K562 (cell line): Measurements from ENCODE around the gene NUP214. TPM values are rescaled to one million over a fixed set of nuclear protein-coding genes. Genes with fewer than 3 reads are reported as not detected.

Experiments used
- ATAC-seq: fragments of 200-7000 bp; cut with Tn5 transposase; 3 replicates; pipeline ENCODE4 v1.9.1; 2020; ENCODE audit warnings: moderate library complexity
- BruUV-seq: library from RNA; stranded (reverse); fragments of 400-500 nt; replicated peaks from 2 replicates; lab custom pipeline; 2021; lab: Mats Ljungman, UMichigan
- CTCF ChIA-PET: fragments of 300-600 bp; formaldehyde crosslinking; extraction: SDS; loops from one replicate; lab custom pipeline; 2021; ENCODE audit warnings: low intra/inter-chr PET ratio; lab: Yijun Ruan, JAX
- POLR2A ChIA-PET: fragments of 300-600, 350-650 bp; sonication (Branson Sonifier 250); formaldehyde crosslinking; extraction: SDS; loops from one replicate; lab custom pipeline; 2021; ENCODE audit warnings: antibody characterized with exemption, inconsistent platforms; lab: Yijun Ruan, JAX
- DNase-seq, 4 experiments: peaks; one replicate each; pipeline versions ENCODE4 v3.0.0 to v3.0.0-alpha.2; 2011 to 2018; ENCODE audit warnings: low spot score in 3 of 4, mixed read lengths in 3 of 4; ENCODE audit errors: extremely low read depth in 1 of 4
- FAIRE-seq: peaks from 2 replicates; lab custom pipeline; 2011; peaks lifted over from hg19 to GRCh38; lab: Jason Lieb, UNC
- H2AFZ ChIP-seq: 2 replicates; pipeline ENCODE4 v1.6.0; 2011; ENCODE audit warnings: low read depth, low read length, control low read depth, inconsistent platforms
- H3K27ac ChIP-seq: fragments of 200-600 bp; 3 replicates; pipeline ENCODE4 v1.8.0; 2011; ENCODE audit warnings: low read depth, mild to moderate bottlenecking, control low read depth, inconsistent platforms, low read length, moderate library complexity, mixed read lengths; ENCODE audit errors: extremely low read depth
- H3K27me3 ChIP-seq, 2 experiments: fragments of 300-600 bp in 1 of 2; 2 replicates in 1 of 2; 3 replicates in 1 of 2; pipeline versions ENCODE4 v1.6.0 to v1.8.0; 2011; ENCODE audit warnings: inconsistent platforms in 2 of 2, low read length in 2 of 2, mild to moderate bottlenecking in 1 of 2, mixed read lengths in 1 of 2, moderate library complexity in 1 of 2; ENCODE audit not compliant: control insufficient read depth in 2 of 2, insufficient read depth in 2 of 2
- H3K36me3 ChIP-seq: fragments of 300-600 bp; 3 replicates; pipeline ENCODE4 v1.8.0; 2011; ENCODE audit warnings: mild to moderate bottlenecking, low read length, inconsistent platforms; ENCODE audit not compliant: control insufficient read depth, insufficient read depth
- H3K4me1 ChIP-seq, 2 experiments: fragments of 200-600 bp in 1 of 2; replicated peaks in 1 of 2; 2 replicates in 1 of 2; 3 replicates in 1 of 2; pipeline versions ENCODE4 v1.5.1 to v1.8.0; 2011; ENCODE audit warnings: inconsistent platforms in 2 of 2, low read length in 2 of 2, mild to moderate bottlenecking in 1 of 2, mixed read lengths in 1 of 2, moderate library complexity in 1 of 2; ENCODE audit not compliant: control insufficient read depth in 2 of 2, insufficient read depth in 2 of 2
- H3K4me2 ChIP-seq: 2 replicates; pipeline ENCODE4 v1.6.1; 2011; ENCODE audit warnings: low read length, control low read depth, inconsistent platforms, mixed read lengths; ENCODE audit not compliant: insufficient read depth
- H3K4me3 ChIP-seq: fragments of 200-600 bp; sonication (generic), shearing (Covaris generic); 2 replicates; pipeline ENCODE4 v1.5.1; 2016; ENCODE audit warnings: control low read depth, inconsistent platforms
- H3K79me2 ChIP-seq: fragments of 200-600 bp; 3 replicates; pipeline ENCODE4 v1.8.0; 2011; ENCODE audit warnings: low read length, inconsistent platforms; ENCODE audit not compliant: control insufficient read depth, insufficient read depth
- H3K9ac ChIP-seq, 2 experiments: 2 replicates each; pipeline versions ENCODE4 v1.6.0 to v1.6.1; 2011; ENCODE audit warnings: low read depth in 2 of 2, low read length in 2 of 2, control low read depth in 1 of 2, inconsistent platforms in 1 of 2, mild to moderate bottlenecking in 1 of 2, mixed read lengths in 1 of 2; ENCODE audit not compliant: insufficient read depth in 1 of 2
- H3K9me1 ChIP-seq: one replicate; pipeline ENCODE4 v1.6.0; 2011; ENCODE audit warnings: inconsistent platforms, mild to moderate bottlenecking, low read length, moderate library complexity; ENCODE audit not compliant: control insufficient read depth, insufficient read depth
- H3K9me3 ChIP-seq: replicated peaks from 2 replicates; pipeline ENCODE4 v1.5.1; 2011; ENCODE audit warnings: low read depth, low read length, inconsistent platforms; ENCODE audit not compliant: control insufficient read depth, insufficient read depth
- H4K20me1 ChIP-seq: replicated peaks from 2 replicates; pipeline ENCODE4 v1.6.1; 2011; ENCODE audit warnings: low read length, inconsistent platforms, mixed read lengths; ENCODE audit not compliant: control insufficient read depth, insufficient read depth
- ADNP ChIP-seq: fragments of 200-800 bp; sonication (Bioruptor generic); IDR thresholded peaks from 2 replicates; pipeline ENCODE4 v1.6.1; 2016; ENCODE audit warnings: missing genetic modification characterization, missing compliant biosample characterization
- HDAC2 ChIP-seq: fragments of 450-650 bp; IDR thresholded peaks from 2 replicates; pipeline ENCODE4 v1.6.1; 2016; ENCODE audit warnings: mild to moderate bottlenecking
- KDM1A ChIP-seq, 2 experiments: fragments of 450-650 bp; IDR thresholded peaks; 2 replicates each; pipeline ENCODE4 v1.6.1; 2016; ENCODE audit warnings: mild to moderate bottlenecking in 2 of 2
- MED1 ChIP-seq: sonication (generic); formaldehyde crosslinking; IDR thresholded peaks from 2 replicates; pipeline ENCODE4 v1.8.1; 2023; ENCODE audit warnings: missing genetic modification reagents, borderline replicate concordance
- MIER1 ChIP-seq: fragments of 450-650 bp; IDR thresholded peaks from 2 replicates; pipeline ENCODE4 v1.6.1; 2016; ENCODE audit warnings: antibody characterized with exemption, mild to moderate bottlenecking, low read depth
- NCOA6 ChIP-seq: fragments of 450-650 bp; IDR thresholded peaks from 2 replicates; pipeline ENCODE4 v1.6.1; 2017; ENCODE audit warnings: mild to moderate bottlenecking
- NFXL1 ChIP-seq: fragments of 450-650 bp; formaldehyde crosslinking; IDR thresholded peaks from 2 replicates; pipeline ENCODE4 v1.4.0; 2021; ENCODE audit warnings: mild to moderate bottlenecking
- NR3C1 ChIP-seq: sonication (generic); formaldehyde crosslinking; IDR thresholded peaks from 2 replicates; pipeline ENCODE4 v1.8.1; 2022; ENCODE audit warnings: missing genetic modification reagents
- PPARD ChIP-seq: fragments of 250-450 bp; sonication (Bioruptor Pico); IDR thresholded peaks from 2 replicates; pipeline ENCODE4 v1.8.0; 2022; ENCODE audit warnings: inconsistent platforms, mild to moderate bottlenecking, moderate library complexity
- SMARCA4 ChIP-seq: fragments of 450-650 bp; IDR thresholded peaks from 2 replicates; pipeline ENCODE4 v1.6.1; 2016
- SPI1 ChIP-seq: IDR thresholded peaks from 2 replicates; pipeline ENCODE4 v1.6.1; 2011; ENCODE audit warnings: low read depth, low read length, control low read depth, borderline replicate concordance
- TRIM24 ChIP-seq, 2 experiments: fragments of 450-650 bp; IDR thresholded peaks; 2 replicates each; pipeline ENCODE4 v1.6.1; 2016
- U2AF1 ChIP-seq: fragments of 200-400 bp; formaldehyde crosslinking; optimal IDR thresholded peaks from 2 replicates; pipeline ENCODE3; 2017; ENCODE audit warnings: mild to moderate bottlenecking, low read depth, low read length, moderate library complexity
- ZNF589 ChIP-seq: fragments of 200-800 bp; sonication (Bioruptor generic); IDR thresholded peaks from 2 replicates; pipeline ENCODE4 v1.6.1; 2016; ENCODE audit warnings: low read depth, missing genetic modification characterization, missing compliant biosample characterization
- WGBS: fragments of 100-300 bp; shearing (Covaris generic); methylation state at CpG from one replicate; pipeline ENCODE4 v1.1.6; 2016; ENCODE audit warnings: low coverage, mixed read lengths; ENCODE audit not compliant: insufficient coverage; ENCODE audit errors: missing lambda C conversion rate; 5-methylcytosine and 5-hydroxymethylcytosine counted together
- in situ Hi-C: fragments of 300-500 bp; cut with MboI; formaldehyde crosslinking; loops from 4 replicates; pipeline ENCODE4 v1.15.0; 2018; ENCODE audit warnings: inconsistent platforms, mixed read lengths
- intact Hi-C: fragments of 100-400 bp; cut with micrococcal nuclease; formaldehyde crosslinking; loops from 2 replicates; pipeline ENCODE4 v1.14.2; 2022
- polyA plus RNA-seq, 8 experiments: library from polyadenylated mRNA; depleted of rRNA in 4 of 8; stranded (reverse) in 5 of 8; unstranded in 3 of 8; fragments of >200 nt; fragmentation: Nextera tagmentation in 2 of 8; fragmentation: Illumina TruSeq in 1 of 8; extraction: Ambion mirVana in 2 of 8; extraction: Trizol in 1 of 8; gene quantifications; 2 replicates each; pipeline versions ENCODE4 v1.2.1 to v1.2.3, GENCODE V29; 2011 to 2014; ENCODE audit warnings: inconsistent platforms in 1 of 8, missing spikeins in 1 of 8
- total RNA-seq, 7 experiments: library from RNA; depleted of rRNA in 6 of 7; stranded (reverse); fragments of >200 nt in 6 of 7; fragmentation: Illumina TruSeq in 2 of 7; extraction: Trizol in 2 of 7; gene quantifications; 2 replicates each; pipeline versions ENCODE4 v1.2.1 to v1.2.3, GENCODE V29; 2011 to 2021; ENCODE audit warnings: low replicate concordance in 1 of 7
- TF ChIP-seq, protein P1 (sequence below): fragments of 200-800 bp; sonication (Bioruptor generic); IDR thresholded peaks from 2 replicates; pipeline ENCODE4 v1.6.1; 2016; ENCODE audit warnings: missing genetic modification characterization, missing compliant biosample characterization
- TF ChIP-seq, protein P2 (sequence below): fragments of 250-450 bp; sonication (Bioruptor Pico); IDR thresholded peaks from 2 replicates; pipeline ENCODE4 v1.5.0; 2022; ENCODE audit warnings: mild to moderate bottlenecking

NUP214 gene
- total and polyA plus RNA-seq, 9 of the 15 experiments (the other 6 are each of a cell fraction or from before 2014, with no cell fraction given), result 56.9 to 332 (median 97.1) TPM

DNA sequence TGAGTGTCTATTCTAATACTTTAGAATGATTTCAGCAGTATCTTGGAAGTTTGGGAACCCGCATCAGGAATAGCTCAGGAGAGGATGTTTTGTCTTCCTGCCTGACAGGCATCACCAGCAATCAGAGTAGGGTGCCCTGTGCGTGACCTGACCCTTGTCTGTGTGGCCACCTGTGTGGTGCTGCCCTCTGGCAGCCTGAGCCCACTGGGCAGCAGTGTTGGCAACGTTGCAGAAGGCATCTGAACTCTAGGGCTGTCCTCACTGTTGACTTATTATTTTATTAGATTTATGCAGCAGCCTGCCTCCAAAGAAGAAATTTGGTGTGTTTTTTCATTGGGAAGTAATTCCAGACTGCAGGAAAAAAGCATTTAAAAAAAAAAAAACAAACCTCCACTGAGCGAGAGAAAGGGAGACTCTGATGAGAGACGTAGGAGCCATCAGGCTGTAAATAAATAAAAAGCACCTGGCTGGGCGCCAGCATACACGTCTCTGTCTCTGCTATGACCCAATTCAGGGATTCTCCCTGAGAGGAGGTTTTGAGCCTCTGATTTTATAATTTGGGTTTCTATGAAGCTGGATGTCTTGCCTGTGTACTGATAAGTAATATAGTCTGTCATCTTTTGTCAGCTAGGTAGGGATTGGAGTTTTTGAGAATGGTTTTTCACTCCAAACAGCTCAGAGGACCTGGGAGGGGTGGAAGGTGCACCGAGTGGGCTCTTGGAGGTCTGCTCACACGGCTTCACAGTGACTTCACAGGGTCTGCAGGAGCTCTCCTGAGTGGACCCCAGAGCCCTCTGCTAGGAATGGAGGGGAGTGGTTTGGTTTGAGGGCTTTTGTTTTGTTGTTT, 101.9 kb downstream of the NUP214 start:
- no peaks in the 10 kb centered on the region for H3K79me2 ChIP-seq
- FAIRE-seq (no peak), DNase-seq (no peak), ATAC-seq (no peak)
- H3K27ac ChIP-seq, result no peak overlapping the region
- intact Hi-C loops, result no loop called here
- POLR2A ChIA-PET, result interaction anchor here (1.0 to 11.4 kb wide), 5 partner anchors 9 to 30 kb away, joined by 3 to 156 read pairs (median 5); no protein-coding TSS in a partner anchor
- no peak overlapping the region for H3K4me3 ChIP-seq
- peaks cover 0 to 3% of the 10 kb centered on the region in 2 experiments; a peak in 2 of 5 replicates for H3K4me1 ChIP-seq
- H3K36me3 ChIP-seq, result peaks cover 90% of the 10 kb centered on the region
- CTCF ChIA-PET, result no interaction called here
- no peaks in the 10 kb centered on the region for H3K9me3 ChIP-seq
- no peak overlapping the region for H3K4me2 ChIP-seq
- H3K9ac ChIP-seq, result peak overlapping the region in 1 of 2 experiments; percentile 65; a peak in 2 of 4 replicates
- no peaks in the 10 kb centered on the region for H4K20me1 ChIP-seq
- BruUV-seq, result no TSS peak
- no peaks in the 10 kb centered on the region for H3K9me1 ChIP-seq
- 86% methylated on average over 9 of the region's 9 CpGs for WGBS
- in situ Hi-C loops, result no loop called here
- H2AFZ ChIP-seq, result no peak overlapping the region
- no peaks in the 10 kb centered on the region for H3K27me3 ChIP-seq
- TF ChIP-seq SMARCA4, result no peak
- TF ChIP-seq ADNP, result no peak
- TF ChIP-seq SPI1, result no peak
- no peak for TF ChIP-seq KDM1A (IDR thresholded peaks at IDR 0.05)
- TF ChIP-seq NR3C1 (CRISPR knock-in tag), result no peak
- TF ChIP-seq NCOA6, result no peak
- no peak for TF ChIP-seq TRIM24 (IDR thresholded peaks at IDR 0.05)
- no peak for TF ChIP-seq NFXL1 (CRISPR knock-in tag)
- no peak for TF ChIP-seq MIER1
- TF ChIP-seq HDAC2, result no peak
- no peak for TF ChIP-seq ZNF589 (CRISPR knock-in tag)
- no peak for TF ChIP-seq PPARD (CRISPR knock-in tag)
- TF ChIP-seq MED1 (CRISPR knock-in tag), result no peak
- TF ChIP-seq, protein P1, sequence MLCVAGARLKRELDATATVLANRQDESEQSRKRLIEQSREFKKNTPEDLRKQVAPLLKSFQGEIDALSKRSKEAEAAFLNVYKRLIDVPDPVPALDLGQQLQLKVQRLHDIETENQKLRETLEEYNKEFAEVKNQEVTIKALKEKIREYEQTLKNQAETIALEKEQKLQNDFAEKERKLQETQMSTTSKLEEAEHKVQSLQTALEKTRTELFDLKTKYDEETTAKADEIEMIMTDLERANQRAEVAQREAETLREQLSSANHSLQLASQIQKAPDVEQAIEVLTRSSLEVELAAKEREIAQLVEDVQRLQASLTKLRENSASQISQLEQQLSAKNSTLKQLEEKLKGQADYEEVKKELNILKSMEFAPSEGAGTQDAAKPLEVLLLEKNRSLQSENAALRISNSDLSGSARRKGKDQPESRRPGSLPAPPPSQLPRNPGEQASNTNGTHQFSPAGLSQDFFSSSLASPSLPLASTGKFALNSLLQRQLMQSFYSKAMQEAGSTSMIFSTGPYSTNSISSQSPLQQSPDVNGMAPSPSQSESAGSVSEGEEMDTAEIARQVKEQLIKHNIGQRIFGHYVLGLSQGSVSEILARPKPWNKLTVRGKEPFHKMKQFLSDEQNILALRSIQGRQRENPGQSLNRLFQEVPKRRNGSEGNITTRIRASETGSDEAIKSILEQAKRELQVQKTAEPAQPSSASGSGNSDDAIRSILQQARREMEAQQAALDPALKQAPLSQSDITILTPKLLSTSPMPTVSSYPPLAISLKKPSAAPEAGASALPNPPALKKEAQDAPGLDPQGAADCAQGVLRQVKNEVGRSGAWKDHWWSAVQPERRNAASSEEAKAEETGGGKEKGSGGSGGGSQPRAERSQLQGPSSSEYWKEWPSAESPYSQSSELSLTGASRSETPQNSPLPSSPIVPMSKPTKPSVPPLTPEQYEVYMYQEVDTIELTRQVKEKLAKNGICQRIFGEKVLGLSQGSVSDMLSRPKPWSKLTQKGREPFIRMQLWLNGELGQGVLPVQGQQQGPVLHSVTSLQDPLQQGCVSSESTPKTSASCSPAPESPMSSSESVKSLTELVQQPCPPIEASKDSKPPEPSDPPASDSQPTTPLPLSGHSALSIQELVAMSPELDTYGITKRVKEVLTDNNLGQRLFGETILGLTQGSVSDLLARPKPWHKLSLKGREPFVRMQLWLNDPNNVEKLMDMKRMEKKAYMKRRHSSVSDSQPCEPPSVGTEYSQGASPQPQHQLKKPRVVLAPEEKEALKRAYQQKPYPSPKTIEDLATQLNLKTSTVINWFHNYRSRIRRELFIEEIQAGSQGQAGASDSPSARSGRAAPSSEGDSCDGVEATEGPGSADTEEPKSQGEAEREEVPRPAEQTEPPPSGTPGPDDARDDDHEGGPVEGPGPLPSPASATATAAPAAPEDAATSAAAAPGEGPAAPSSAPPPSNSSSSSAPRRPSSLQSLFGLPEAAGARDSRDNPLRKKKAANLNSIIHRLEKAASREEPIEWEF, result no peak
- TF ChIP-seq, protein P2, sequence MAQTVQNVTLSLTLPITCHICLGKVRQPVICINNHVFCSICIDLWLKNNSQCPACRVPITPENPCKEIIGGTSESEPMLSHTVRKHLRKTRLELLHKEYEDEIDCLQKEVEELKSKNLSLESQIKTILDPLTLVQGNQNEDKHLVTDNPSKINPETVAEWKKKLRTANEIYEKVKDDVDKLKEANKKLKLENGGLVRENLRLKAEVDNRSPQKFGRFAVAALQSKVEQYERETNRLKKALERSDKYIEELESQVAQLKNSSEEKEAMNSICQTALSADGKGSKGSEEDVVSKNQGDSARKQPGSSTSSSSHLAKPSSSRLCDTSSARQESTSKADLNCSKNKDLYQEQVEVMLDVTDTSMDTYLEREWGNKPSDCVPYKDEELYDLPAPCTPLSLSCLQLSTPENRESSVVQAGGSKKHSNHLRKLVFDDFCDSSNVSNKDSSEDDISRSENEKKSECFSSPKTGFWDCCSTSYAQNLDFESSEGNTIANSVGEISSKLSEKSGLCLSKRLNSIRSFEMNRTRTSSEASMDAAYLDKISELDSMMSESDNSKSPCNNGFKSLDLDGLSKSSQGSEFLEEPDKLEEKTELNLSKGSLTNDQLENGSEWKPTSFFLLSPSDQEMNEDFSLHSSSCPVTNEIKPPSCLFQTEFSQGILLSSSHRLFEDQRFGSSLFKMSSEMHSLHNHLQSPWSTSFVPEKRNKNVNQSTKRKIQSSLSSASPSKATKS, result no peak
- TF ChIP-seq U2AF1, result no peak
